Measurements from ENCODE around the gene GCSH.

Gene GCSH

DNA sequence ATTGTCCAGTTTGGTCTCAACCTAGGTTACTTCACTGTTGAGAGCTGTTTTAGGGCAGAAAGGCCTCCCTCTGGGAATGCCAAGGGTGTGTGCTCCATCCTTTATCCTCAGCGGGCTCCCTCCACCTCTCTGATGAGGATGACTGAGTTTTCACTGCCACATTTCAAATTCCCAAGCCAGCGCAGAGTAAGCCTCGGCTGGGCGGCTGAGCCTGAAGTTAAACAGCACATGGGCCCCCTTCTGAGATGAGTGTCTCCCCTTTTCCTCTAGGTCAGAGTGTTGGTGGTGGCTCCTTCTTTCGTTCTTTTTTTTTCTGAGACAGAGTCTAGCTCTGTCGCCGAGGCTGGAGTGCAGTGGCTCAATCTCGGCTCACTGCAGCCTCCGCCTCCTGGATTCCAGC, 5.5 kb upstream of the GCSH start:
- no peak for DNase-seq (ENCODE audit: low spot score)

DNA sequence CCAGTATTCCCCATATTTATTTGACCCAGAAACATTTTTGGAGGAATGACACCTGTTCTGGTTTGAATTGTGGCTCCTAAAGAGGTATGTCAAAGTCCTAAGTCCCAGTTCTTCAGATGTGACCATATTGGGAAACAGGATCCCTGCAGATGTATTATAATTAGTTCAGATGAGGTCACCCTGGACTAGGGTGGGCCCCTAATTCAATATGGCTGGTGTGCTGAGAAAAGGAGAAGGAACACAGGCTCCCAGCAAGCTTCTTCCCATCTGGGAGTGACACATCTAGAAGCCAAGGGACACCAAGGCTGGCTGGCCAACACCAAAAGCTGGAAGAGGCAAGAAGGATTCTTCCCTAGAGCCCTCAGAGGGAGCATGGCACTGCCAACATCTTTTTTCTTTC, 3.8 kb upstream of the GCSH start:
- no peak for DNase-seq (ENCODE audit: low spot score)

DNA sequence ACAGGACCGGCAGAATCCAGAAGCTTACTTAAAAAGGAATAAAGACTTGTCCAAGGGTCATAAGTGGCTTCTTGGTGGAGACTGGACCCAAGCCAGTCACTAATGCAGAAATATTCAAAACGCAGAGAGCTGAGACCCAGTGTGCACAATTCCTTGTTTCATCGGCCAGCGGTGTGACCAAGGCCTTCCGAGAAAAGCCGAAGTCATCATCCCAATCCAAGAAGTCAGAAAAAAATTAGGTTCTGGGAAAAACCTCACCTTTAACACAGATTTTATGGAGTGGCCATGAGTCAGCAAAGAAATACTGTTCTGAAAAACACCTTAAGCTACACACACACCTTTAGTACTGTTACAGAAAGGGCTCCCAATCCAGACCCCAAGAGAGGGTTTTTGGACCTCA, 1.0 kb upstream of the GCSH start:
- no peak for DNase-seq (ENCODE audit: low spot score)

DNA sequence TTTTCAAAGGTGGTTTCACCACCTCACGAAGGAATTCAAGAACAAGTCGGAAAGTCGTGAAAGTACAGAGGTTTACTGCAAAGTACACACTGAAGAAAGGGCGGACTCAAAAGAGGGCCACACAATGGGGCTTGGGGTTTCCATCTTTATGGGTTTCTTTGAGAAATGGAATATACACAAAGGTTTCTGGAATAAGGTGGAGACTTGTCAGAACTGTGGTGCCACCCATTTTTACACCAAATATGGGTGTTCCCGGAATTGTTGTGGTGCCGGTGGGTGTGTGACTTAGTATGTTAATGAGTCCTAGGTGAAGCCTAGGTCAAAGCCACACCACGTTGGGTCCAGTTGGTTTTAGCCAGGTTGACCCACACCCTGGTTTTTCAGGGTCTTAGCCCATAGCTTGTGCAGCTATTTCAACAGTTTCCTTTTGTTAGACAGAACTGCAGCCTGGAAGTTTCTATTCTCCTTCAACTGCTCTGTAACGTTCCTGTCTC, 567 bp upstream of the GCSH start:
- DNase-seq (ENCODE audit: low spot score): peak; percentile 8

DNA sequence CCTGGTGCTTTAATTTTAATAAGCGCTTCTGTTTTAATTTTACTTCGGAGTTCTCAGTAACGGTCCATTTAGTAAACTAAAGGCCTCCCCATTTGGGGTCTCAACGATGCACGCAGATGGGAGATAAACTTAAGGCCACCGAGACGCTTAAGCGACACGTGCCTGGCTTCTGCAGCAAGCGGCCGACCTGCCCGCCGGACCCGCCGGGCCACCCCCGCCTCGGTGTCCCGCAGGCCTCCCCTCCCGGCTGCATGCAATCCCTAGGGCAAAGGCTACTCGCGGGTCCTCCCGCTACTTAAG, 592 bp downstream of the GCSH start:
- no peak for DNase-seq (ENCODE audit: low spot score)

DNA sequence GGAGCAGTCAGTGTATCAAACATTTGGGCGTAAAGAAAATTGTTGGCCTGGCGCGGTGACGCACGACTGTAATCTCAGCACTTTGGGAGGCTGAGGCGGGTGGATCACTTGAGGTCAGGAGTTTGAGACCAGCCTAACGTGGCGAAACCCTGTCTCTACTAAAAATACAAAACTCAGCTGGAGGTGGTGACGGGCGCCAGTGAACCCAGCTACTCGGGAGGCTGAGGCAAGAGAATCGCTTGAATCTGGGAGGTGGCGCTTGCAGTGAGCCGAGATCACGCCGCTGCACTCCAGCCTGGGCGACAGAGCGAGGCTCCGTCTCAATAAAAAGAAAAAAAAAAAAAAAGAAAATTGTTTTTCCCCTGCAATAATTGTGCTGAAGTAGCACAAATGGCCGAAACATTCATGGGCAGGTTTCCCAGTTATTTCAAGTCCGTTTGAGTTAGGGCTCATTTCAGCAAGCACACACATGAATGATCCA, 1.4 kb downstream of the GCSH start:
- no peak for DNase-seq (ENCODE audit: low spot score)

DNA sequence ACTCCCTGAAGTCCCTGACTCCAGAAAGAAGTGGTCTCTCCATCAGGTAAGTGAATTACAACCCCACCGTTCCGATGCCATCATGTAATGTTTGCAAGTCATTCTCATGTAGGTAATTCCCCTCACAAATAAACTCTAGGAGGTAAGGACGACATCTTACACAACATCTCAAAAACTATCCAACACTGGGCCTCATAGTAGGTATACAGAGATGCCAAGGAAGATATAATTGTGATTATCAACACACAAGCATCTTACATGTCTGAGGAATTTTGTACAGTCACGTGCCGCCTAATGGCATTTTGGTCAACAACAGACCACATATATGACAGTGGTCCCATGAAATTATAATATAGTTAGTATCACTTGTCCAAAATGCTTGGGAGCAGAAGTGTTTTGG, 7.4 kb downstream of the GCSH start:
- DNase-seq (ENCODE audit: low spot score): no peak

DNA sequence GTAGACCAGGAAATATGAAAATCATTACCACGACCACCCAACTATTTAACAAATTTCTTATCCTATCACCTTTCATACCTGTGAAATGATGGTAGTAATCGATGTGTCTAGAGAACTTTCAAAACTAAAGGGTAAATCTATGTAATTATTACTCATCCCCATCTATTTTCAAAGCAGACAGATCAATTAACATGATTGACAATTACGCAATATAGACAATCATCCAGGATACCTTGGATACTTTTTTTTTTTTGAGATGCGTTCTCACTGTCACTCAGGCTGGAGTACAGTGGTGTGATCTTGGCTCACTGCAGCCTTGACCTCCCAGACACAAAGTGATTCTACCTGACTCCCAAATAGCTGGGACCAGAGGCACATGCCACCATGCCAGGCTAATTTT, 15.2 kb downstream of the GCSH start:
- no peak for DNase-seq (ENCODE audit: low spot score)

DNA sequence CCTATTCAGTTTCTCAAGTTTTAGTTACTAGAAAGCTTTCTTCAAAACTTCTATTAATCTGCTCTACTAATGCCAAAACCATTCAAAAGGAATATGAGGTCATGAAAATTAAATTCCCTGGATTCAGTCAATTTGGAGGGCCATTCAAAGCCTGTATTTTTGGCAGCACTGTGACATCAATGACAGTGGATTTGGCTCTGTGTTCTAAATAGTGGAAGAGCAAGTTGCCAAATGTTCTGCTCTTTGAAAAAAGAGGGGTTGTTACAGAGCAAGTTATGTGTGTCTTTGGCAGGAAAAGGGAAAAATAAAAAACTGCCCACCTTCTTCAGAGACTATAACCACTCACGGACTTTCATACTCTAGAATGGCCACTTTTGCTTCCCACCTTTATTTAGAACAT, 16.0 kb downstream of the GCSH start:
- DNase-seq (ENCODE audit: low spot score): no peak

DNA sequence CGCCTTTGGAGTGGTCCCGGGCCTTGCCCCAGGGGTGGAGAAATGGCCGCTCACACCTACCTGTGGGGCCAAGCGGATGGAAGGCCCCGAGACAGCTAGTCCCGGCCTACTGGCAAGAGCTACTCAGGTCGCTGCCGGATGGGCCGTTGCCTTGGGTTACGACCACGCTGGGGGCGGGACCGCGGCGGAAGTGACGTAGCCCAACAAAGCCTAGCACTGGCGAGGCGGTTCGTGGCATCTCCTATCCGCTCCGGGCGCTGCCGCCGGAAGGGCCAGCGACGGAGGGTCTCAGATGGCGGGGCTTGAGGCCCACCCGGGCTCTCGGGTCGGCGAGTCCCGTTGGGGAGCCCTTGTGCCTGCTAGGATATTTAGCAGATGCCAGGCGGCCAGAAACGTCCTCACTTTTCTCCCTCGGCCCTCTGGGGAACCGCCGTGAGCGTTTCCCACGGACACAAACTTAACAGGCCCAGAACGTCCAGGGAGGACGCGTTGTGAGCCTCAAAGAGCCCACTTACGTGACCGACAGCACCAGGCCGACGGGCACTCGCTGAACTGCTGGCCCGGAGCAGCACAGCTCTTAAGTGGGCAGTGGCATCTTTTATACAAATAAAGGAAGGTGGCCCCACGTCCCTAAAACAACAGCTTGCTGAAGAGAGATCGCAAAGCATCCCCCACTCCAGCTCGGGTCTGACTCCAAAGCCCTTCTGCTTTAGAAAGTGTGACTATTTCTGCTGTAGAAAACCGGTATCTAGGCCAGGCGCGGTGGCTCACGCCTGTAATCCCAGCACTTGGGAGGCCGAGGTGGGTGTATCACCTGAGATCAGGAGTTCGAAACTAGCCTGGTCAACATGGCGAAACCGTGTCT, 18.9 kb downstream of the GCSH start, which contains the start of gene C16orf46:
TSS of gene C16orf46 (minus strand) at position 163 of the 865 bp plus-strand sequence. CDS start 13,283 bp downstream, outside the sequence.
- DNase-seq (ENCODE audit: low spot score): peak; percentile 99

DNA sequence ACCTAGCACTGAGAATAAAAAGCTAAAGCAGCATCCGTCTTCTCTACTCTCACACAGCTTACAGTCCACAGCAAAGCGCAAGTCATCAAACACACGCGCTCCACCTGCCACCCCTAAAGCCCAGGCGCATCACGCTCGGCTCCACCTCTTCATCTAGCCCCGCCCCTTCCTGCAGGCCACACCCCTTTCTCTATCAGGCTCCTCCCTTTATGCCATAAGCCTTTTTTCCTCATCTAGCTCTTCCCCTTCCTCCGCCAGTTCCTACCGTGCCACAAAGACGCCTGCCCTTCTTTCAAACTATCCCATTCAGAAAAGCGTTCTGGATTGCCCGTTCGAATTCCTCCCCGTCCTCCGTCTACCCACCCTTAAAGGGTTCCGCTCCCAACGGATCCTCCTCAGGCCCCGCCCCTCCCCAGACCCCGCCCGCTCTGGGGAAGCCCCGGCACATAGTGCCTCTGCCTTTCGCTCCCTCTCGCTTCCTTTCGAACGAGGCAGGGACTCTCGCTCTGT, 19.6 kb downstream of the GCSH start:
- DNase-seq (ENCODE audit: low spot score): peak; percentile 96

DNA sequence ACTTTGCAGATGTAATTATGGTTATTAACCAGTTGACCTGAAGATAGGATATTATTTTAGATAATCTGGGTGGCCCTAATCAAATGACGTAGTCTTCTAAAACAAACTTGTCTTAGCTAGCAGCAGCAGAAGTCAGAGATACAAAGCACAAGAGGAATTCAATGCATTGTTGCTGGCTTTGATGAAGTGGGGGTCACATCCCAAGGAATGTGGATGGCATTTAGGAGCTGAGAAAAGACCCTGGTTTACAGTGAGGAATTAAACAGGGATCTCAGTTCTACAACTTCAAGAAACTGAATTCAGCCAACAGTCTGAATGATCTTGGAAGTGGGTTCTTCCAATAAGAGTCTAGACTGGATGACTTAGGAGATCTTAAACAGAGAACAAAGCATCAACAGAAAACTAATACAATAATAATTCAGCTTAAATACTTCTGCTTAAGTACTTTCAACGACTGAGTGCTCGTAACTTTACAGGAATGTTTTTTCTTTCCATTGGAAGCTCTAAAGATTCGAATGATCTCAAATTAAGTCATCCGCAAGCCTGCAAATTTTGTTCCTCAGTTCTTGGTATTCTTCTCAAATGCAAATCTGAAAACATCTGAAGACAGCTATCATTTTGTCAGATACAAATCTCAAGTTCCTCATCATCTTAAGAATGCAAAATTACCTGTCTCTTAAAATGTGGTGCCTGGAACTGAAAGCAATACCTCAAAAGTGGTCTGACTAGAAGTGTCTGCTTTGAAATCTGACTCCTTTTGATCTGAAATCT, 22.4 kb downstream of the GCSH start:
- DNase-seq (ENCODE audit: low spot score): no peak

DNA sequence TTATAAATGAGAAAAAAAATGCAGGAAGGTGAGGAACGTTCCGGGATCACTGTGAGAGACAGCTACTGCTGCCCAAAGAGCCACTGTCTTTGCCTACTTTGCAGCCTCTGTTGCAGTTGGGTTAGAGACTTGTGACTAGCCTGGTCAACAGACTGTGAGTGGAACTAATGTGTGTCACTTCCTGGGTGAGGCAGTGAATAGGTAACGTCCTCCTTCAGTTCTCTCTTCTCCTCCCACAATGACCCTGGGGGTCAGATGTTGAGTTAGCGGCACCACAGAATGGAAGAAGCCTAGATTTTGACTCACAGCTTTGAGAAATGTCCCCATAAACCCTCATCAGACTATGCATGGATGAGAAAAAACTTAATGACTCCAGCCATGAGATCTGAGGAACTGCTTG, 24.4 kb downstream of the GCSH start:
- no peak for DNase-seq (ENCODE audit: low spot score)

DNA sequence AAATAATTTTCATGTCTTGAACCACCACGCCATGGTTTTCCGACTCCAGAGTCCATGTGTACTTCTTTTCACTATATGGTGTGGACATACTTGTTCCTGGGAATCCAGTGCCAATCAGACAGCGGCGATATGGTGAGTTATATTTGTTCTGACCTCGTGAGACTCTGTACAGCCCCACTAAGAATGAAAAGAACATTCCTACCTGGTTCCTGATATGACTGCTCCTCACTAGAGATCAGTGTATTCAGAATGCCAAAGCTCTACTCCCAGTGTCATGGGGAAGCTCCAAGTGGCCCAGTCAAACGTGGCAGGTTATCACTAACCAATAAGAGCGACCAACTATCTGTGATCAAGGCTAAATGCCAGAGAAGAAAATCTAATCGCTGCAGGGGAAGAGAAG, 25.2 kb downstream of the GCSH start:
- no peak for DNase-seq (ENCODE audit: low spot score)

DNA sequence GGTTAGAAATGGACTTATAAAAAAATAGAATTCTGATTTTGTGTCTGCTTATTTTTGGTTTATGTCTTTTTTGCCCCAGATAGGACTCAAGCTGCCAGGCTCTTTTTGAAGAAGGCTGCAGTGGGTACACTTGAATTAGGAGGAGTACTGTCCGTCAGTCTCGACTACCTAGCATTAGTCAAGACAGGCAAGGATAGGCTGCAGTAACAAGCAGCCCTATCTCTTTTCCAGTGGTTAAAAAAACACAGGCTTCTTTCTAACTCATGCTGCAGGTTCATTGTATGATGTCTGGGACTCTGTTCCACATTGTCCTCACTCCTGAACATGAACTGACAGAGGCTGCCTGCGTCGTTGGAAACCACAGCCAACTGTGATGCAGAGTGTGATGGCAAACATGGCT, 27.1 kb downstream of the GCSH start:
- DNase-seq (ENCODE audit: low spot score): no peak

DNA sequence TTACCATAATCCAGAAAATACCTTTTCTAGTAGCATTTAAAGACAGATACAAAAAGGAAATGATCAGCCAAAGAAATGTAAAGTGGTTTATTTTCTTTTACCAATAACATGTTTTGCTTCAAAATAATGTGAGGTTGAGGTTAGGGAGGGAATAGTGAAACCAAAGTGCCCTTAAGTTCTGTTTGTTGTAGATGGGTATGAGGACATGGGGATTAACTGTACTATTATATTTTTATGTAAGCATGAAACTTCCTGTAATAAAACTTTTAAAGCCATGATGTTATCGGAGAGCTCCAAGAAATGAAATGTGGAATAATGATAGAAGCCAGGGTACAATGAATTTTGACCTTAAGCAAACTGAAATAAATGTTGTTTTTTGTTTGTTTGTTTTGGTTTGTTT, 29.0 kb downstream of the GCSH start:
- no peak for DNase-seq (ENCODE audit: low spot score)

DNA sequence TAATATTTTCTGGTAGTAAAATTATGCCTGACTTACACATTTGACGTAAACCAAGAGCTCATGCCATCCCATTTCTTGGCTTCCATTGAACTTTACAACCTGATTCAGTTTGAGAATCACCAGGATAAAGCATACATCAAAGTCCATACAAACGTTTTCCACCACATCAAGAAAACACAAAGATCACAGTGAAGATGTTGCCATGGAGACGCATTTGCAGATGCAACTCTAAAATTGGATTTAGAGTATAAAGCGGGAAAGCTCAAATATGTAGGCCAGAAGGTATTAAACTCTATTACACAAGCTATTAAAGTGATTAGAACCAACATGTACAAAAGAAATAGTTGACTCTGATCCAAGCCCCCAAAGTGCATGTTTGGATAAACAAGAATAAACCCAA, 29.5 kb downstream of the GCSH start:
- no peak for DNase-seq (ENCODE audit: low spot score)

DNA sequence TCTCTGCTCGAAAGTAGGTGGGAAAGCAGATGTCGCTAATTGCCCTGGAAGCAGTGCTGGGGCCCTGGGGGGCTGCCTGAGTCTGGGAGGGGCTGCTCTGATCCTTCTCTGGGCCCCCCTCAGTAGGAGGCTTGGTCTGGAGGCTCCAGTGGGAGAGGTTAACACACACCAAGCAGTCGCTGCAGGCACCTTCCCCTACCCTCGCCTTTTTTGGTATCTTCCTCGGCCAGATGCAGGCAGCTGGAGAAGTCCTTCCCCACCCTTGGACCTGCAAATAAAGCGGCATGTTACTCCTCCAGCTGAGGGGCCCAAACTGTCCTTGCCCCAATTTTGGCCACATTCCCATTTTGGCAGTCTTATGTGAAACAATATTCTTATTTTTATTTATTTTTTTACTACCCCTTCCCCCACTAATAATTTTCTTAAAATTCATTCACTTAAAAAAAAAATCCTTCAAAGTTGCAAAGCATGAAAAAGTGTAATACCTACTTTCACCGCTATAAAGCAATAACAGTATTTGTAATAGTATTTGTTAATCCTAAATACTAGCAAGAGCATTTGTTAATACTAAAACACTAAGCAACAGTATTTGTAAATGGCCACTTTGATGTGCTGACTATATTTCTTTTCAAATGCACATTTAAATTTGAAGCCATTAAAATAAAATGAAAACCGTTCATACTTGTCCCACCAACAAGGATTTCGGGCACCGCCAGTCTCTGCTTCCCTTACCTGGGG, 34.2 kb downstream of the GCSH start:
- DNase-seq (ENCODE audit: low spot score): no peak

DNA sequence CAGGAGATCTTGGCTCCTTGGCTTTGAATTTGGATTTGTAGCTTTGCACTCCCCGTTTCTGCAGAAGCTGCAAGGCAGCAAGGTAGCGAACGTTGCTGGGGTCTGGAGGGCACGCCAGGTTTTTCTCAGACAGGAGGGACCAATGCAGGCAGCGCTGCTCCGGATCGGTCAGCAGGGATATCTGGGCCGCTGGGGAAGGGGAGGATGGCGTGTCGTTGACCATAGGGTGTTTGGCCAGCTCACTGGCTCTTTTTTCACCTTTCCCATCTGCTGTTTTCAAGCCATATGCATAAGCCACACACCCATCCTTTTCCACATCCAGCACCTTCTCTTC, 34.9 kb downstream of the GCSH start:
- DNase-seq (ENCODE audit: low spot score): no peak

DNA sequence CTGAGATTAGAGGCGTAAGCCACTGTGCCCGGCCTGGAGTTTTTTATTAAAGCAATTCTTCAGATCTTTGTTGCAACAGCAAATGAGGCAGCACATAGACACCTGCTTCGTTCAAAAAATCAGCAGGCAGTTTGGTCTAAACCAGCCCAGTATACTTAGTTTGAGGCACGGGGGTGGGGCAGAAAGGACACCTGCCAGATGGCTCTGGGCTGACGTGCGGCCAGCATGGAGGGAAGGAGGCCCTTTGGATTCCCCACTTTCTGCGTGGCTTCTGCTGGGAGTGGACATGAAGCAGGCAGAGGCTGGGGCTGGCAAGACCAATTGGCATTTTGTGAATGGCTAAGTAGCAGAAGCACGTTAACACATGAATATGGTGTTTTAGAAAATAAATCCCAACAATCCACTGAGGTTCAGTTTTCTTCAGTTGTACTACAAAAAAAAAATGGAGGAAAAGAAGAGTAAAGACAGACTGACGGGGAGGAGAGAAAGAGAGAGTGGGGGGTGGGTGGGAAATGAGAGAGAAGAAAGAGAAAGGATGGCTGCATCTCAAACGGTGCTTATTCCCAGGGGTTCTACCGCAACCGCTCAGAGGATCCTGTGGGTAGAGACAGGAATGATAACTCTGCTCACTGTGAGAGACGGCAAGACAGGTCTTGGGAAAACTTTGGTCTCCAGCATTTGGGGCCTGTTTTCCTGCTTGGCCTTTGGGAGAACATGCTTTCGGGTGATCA, 35.5 kb downstream of the GCSH start:
- no peak for DNase-seq (ENCODE audit: low spot score)

DNA sequence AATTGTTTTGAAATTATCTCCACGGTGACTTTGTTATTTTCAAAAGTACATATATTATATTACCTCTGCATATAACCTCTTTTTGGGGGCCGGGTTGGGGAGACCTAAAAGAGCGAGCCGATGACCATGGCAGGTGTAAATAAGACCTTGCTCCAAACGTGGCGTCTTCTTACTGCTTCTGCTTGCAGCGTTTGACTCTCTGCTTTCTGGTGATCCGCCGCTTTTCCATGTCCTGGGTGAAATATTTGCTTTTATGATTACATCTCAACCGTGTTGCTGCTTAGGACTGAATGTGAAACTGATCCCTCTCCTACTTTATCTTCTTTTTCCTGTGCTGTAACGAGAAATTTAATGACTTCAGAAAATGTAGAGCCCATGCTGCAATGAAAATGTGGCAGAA, 42.4 kb downstream of the GCSH start:
- no peak for DNase-seq (ENCODE audit: low spot score)

DNA sequence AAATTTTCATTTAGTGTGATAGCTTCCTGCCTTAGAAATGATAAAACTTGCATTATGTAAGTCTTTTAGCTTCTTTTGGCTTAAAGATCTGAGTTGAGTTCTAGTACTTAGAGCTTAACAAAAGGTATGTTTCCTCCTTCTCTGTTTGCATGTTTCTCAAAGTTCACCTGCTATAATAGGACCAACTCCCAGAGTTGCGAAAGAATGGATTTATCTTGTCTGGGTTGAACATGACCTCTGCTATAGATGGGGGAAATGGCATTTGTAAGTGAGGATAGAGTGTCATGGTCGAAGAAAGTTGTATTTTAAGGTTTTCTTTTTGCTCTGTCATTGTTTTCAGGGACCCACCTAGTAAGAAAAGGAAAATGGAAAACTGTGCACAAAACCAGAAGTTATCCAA, 53.4 kb downstream of the GCSH start:
- DNase-seq (ENCODE audit: low spot score): no peak
